IPS-11a (cell line): ENCODE results near the gene RGS12.

Experiments
- H3K4me3 ChIP-seq: one replicate; pipeline ENCODE4 v1.5.1; 2013; ENCODE audit warnings: low read depth, low read length, control low read depth

RGS12 gene

GRCh38 chr4:3324093-3324815 is 31.4 kb downstream of the RGS12 start:
- H3K4me3 ChIP-seq = no peak overlapping the region

- H3K4me3 ChIP-seq = no peak overlapping the region
Measured at GRCh38 chr4:3328814-3329663, 36.2 kb downstream of the RGS12 start.

DNA sequence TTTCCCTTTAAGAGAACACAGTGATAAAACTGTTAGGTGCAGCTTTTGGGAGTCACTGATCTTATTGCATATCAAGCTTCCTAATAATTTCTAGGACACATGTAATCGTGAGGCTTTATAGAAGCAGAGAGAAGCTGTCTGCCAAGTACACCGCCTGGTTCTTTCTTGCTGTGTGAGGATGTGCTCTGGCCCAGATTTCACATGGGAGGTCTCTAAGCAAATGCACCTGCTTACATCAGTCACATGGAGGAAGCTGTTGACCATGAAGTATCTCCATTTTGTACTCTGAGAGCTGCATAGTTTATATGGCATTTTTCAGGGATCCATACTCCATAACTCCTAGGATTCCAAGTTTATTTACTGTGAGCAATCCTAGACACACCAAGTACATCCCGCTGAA is 37.1 kb downstream of the RGS12 start:
- H3K4me3 ChIP-seq = no peak overlapping the region

- H3K4me3 ChIP-seq = no peak overlapping the region
Measured at GRCh38 chr4:3330707-3331106, 37.9 kb downstream of the RGS12 start.

GRCh38 chr4:3331511-3332394 is 38.9 kb downstream of the RGS12 start:
- no peak overlapping the region for H3K4me3 ChIP-seq

DNA sequence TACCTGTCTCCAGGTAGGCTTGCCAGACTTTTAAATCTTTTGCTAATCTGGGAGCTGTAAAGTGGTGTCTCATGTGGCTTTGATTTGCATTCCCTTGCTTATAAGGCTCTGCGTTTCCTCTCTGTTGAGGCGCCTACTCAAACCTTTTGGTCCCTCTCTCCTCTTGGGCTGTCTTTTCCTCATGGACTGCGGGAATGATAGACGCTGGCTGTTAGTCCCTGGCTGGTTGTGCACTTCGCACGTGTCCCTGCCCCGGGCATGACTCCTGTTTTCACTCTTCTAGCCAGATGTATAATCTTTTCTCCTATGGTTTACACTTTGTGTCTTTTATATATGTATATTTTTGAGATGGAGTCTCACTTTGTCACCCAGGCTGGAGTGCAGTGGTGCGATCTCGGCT is 39.7 kb downstream of the RGS12 start:
- H3K4me3 ChIP-seq = no peak overlapping the region

- H3K4me3 ChIP-seq = no peak overlapping the region
Measured at GRCh38 chr4:3334316-3334715, 41.5 kb downstream of the RGS12 start.

- no peak overlapping the region for H3K4me3 ChIP-seq
Measured at GRCh38 chr4:3335385-3335784, 42.6 kb downstream of the RGS12 start.

GRCh38 chr4:3335982-3336381 is 43.2 kb downstream of the RGS12 start:
- H3K4me3 ChIP-seq = no peak overlapping the region

GRCh38 chr4:3336382-3337356 is 43.8 kb downstream of the RGS12 start:
- no peak overlapping the region for H3K4me3 ChIP-seq

DNA sequence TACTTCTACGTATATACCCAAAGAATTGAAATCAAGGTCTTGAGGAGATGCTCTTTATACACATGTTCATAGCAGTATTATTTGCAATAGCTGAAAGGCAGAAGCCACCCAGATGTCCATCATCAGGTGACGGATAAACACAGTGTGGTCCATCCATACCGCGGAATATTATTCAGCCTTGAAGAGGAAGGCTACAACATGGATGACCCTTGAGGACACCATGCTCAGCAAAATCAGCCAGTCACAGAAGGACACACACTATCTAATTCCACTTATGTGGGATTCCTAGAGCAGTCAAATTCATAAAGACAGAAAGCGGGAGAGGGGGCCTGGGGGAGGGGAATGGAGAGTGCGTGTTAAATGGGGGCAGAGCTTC is 44.5 kb downstream of the RGS12 start:
- no peak overlapping the region for H3K4me3 ChIP-seq

- H3K4me3 ChIP-seq = no peak overlapping the region
Measured at GRCh38 chr4:3337811-3338210, 45.0 kb downstream of the RGS12 start.

DNA sequence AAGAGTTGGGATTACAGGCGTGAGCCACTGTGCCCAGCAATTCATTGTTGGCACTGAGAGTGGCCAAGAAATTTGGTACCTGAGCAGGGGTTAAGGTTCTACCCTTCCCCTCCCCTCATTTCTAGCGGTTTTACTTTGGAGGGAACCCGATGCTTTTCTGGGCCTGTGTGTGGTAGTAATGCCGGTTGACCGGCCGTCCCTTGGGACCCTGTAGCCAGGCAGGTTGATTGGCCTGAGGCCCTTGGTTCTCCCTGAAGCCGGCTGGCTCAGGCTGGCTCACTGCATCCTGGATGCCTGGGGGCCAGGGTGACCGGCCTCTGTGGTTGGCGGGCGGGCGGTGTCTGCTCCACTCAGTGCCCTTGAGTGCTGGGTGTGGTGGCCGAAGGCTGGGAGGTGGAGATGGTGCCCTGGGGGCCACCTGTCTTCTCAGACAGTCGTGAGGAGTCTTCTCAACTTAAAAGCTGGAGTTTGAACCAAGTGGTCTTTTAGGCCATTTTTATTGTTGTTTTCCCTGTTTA is 45.6 kb downstream of the RGS12 start:
- no peak overlapping the region for H3K4me3 ChIP-seq

- no peak overlapping the region for H3K4me3 ChIP-seq
Measured at GRCh38 chr4:3338976-3339531, 46.2 kb downstream of the RGS12 start.

DNA sequence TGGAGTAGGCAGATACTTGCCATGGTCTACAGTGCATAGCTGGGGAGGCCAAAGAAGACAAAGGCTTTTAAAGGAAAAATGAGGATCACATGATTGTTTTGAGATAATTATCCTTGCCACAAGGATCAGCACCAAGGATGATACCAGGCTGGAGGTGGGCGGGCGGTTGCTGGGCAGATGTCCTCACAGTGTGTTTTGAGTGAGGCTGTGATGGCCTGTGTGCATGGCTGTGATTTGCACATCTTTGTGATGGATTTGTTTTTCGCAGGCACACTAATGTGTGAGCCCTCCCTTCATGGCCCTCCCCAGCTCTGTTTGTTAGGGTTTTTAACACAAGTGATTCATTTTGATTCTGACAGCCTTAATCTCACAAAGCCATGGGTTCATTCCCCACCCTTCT is 46.8 kb downstream of the RGS12 start:
- H3K4me3 ChIP-seq = no peak overlapping the region

DNA sequence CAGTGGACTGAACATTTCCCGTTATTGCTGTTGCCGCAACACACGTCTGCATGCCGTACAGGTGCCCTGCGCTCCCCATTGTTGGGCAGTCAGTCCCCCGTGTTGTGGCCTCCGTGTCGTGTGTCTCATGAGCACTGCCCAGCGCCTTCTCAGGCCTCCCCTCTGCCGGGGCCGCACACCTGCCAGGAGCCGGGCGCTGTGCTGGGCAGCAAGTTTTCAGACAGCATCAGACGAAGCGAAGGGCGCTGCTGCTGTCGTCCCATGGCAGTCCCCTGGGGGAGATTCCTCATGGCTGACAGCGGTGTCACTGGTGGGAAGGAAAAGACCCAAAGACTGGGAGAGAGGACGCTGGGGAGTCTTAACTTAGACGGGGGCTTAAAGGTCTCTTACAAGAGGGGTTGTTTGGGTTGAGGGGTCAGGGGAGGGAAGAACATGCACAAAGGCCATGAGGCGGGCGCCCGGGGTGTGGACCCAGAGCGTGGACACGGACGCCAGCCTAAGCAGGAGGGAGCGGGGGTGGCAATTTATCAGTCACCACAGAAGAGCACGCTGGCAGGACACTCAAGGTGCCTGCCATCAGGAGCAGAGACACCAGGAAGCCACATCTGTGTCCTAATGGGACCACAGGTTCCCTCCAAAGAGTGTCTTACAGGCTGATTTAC is 47.3 kb downstream of the RGS12 start:
- H3K4me3 ChIP-seq = no peak overlapping the region

- H3K4me3 ChIP-seq = no peak overlapping the region
Measured at GRCh38 chr4:3340700-3341083, 47.9 kb downstream of the RGS12 start.

GRCh38 chr4:3341760-3342159 is 48.9 kb downstream of the RGS12 start:
- no peak overlapping the region for H3K4me3 ChIP-seq

- H3K4me3 ChIP-seq = no peak overlapping the region
Measured at GRCh38 chr4:3342182-3342854, 49.5 kb downstream of the RGS12 start.
